HG03342 (cell line): ENCODE results near the gene DQX1.

Experiments used
- ATAC-seq: cut with Tn5 transposase; IDR thresholded peaks from one replicate; pipeline ENCODE4 v1.9.1; 2021; ENCODE audit warnings: mild to moderate bottlenecking, moderate library complexity; ENCODE audit not compliant: unreplicated experiment

Gene DQX1

GRCh38 chr2:74534411-74534810, 8.4 kb upstream of the DQX1 start:
- ATAC-seq: no peak

GRCh38 chr2:74533464-74533863, 7.4 kb upstream of the DQX1 start:
- no peak for ATAC-seq

DNA sequence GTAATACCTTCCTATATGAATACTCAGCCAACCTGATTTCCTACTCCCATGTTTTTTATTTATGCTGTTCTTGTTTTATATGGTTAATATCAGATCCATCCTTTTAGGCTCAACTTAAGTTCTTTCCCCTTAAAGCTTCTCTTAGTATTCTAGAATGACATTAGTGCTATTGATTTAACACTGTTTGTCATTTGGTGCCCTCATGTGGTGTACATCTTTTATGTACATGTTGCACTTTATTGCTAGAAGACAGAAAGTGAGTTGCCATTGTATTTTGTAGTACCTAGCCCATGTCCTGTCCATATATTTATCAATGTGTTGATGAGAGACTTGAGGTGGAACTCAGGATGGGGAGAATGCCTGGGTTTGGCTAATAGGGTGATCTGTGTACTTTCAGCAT, 6.2 kb upstream of the DQX1 start:
- ATAC-seq: no peak

- ATAC-seq: no peak
Observed at GRCh38 chr2:74531666-74532065, 5.6 kb upstream of the DQX1 start.

DNA sequence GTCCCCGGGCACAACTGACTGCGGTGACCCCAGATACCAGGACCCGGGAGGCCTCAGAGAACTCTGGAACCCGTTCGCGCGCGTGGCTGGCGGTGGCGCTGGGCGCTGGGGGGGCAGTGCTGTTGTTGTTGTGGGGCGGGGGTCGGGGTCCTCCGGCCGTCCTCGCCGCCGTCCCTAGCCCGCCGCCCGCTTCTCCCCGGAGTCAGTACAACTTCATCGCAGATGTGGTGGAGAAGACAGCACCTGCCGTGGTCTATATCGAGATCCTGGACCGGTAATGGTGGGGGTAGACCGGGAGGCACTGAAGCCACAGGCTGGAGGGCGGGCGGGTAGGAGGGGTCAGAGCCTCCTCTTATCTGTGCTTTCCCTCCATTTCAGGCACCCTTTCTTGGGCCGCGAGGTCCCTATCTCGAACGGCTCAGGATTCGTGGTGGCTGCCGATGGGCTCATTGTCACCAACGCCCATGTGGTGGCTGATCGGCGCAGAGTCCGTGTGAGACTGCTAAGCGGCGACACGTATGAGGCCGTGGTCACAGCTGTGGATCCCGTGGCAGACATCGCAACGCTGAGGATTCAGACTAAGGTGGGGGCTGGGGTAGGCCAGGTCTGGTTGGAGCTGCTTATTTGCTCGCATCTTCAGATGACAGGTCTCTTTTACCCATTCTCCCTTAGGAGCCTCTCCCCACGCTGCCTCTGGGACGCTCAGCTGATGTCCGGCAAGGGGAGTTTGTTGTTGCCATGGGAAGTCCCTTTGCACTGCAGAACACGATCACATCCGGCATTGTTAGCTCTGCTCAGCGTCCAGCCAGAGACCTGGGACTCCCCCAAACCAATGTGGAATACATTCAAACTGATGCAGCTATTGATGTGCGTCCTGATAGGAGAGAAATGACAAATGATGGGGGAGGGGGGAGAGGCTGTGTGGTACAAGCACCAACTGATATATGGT, 4.5 kb upstream of the DQX1 start:
- peak; percentile 30 for ATAC-seq

DNA sequence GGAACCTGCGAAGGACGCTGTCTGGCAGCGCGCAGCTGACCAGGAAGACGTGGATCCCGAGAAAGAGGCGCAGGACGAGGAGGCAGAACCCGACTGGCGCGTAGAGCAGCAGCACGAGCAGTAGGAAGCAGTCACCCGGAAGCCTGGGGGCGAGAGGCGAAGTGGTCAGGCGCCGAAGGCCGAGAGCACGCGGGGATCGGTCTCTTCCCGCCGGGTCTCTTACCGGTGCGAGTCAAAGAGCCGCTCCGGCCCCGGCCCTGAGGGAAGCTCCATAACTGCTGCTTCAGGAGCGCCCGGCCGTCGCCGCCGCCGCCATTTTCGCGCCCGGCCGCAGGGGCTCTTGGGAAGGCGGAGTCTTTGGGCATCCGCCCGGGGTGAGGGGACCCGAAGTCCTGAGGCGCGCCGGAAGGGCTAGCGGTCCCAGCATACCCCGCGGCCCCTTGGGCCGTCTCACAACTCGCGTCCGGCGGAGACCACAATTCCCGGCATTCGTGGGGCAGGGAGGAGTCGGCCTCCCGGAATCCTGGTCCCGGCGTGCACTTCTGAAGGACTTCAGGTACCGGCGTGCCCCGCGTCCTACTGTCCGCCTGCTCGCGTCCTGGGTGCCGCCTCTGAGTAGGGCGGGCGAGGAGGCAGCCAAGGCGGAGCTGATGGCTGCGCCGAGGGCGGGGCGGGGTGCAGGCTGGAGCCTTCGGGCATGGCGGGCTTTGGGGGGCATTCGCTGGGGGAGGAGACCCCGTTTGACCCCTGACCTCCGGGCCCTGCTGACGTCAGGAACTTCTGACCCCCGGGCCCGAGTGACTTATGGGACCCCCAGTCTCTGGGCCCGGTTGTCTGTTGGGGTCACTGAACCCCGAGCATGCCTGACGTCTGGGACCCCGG, 3.6 kb upstream of the DQX1 start, which contains the start of the genes AUP1 and HTRA2:
TSS of gene AUP1 (minus strand) at position 350 of the 882 bp plus-strand sequence. CDS start at position 273, 77 bp downstream.
TSS of gene HTRA2 (plus strand) at position 577 of the 882 bp plus-strand sequence. CDS start at position 651, 74 bp downstream.
- peak; percentile 77 for ATAC-seq

DNA sequence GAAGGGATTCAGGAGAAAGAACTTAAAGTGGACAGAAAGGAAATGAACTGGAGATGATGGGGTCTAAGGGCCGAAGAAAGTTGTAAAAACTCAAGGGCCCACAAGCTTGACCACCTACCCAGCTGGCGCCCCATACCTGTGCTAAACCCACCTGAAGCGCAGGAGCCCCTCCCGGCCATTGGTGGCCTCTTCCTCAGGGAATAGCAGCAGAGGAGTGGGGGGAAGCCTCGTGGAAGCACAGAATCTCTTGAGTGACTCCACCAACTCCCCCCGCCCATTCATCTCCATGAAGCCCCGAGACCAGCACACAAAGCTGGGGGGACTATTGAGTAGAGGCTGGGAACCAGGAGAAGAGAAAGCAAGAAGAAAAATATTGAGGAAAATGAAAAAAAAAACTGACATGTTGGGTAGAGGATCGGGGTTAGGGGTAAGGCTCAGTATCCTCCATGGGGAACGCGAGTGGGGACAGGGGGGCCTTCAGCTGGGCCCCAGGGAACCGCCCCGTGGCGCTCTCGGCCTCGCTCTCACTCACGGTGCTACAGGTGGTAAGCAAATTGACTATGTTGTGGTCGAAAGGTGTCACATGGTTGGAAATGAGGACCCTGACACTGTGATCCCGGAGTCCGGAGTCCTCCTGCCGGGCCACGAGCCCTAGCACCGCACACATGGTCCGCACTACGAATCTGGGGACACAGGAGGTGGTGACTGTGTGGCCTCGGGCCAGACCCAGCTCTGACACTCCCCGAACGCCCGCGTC, 2.7 kb upstream of the DQX1 start:
- peak; percentile 12 for ATAC-seq

- no peak for ATAC-seq
Observed at GRCh38 chr2:74527741-74528140, 1.7 kb upstream of the DQX1 start.

GRCh38 chr2:74526649-74527230, 709 bp upstream of the DQX1 start:
- ATAC-seq: no peak

DNA sequence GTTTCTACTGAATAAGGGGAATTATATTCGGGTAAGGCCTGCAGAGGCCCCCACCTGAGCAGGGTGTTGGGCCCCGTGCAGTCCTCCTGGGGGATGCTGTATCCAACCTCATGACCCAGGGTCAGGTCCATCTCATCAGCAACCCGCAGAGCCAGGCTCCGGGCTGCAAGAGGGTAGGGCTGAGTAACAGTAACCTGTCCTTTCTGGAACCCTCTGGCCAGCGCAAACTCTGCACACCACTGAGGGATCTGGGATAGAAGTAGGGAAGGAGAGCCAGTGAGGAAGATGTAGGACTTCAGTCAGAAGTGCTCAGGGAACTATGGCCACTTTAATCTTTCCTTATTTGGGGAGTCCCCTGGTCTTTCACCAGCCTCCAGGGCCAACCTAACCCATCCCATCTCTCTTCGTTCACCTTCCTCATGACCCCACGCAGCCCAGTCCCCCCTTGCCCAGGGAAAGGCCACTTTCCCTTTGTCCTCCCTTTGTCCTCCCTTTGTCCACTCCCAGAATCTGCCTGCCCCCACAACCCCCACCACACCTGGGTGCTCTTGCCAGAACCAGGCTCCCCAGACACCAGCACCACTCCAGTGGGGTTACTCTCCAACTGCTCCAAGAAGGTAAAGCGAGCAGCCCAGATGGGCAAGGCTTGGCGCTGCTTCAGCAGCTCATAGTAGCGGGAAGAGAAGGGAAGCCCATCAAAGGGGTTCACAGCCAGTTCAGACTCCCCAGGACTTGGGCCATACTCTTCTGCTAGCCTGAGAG, 895 bp downstream of the DQX1 start:
- no peak for ATAC-seq

- no peak for ATAC-seq
Observed at GRCh38 chr2:74524005-74524404, 2.0 kb downstream of the DQX1 start.

DNA sequence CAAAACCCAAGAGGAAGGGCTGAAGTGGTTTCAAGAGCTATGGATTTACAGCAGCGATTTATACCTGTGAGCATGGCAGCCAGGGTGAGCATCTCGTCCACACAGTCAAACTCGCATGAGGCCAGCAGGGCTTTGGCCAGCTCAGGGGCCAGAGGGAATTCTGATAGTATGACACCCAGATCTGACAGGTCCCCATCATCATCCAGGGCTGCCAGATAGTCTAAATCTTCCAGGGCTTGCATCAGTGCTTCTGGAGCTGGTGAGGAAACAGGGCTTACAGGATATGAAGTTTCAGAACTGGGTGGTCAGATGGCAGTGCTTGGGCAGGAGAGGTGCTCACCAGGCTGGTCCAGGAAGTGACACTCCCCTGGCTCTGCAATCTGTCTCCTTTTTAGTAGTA, 3.5 kb downstream of the DQX1 start:
- no peak for ATAC-seq

DNA sequence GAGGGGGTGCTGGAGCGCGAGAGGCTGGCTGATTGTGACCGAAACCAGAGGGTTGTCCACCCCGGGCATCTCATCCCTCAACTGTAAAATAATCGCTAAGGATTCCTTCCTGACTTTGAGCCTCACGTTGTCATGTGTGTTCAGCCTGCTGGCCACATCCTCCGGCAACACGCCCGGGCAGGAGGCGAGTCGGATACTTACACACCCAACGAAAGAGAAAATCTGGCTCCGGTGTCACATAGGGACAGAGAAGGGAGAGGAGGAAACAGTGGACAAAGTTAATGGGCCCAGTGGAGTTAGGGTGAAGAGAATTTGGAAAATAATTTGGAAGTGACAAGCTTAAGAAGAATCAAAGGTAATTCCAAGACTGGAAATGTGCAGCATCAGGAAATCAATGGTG, 9.4 kb downstream of the DQX1 start:
- no peak for ATAC-seq

- peak; percentile 83 for ATAC-seq
Observed at GRCh38 chr2:74515981-74516633, 9.9 kb downstream of the DQX1 start.

- ATAC-seq: no peak
Observed at GRCh38 chr2:74515271-74515980, 10.6 kb downstream of the DQX1 start.

DNA sequence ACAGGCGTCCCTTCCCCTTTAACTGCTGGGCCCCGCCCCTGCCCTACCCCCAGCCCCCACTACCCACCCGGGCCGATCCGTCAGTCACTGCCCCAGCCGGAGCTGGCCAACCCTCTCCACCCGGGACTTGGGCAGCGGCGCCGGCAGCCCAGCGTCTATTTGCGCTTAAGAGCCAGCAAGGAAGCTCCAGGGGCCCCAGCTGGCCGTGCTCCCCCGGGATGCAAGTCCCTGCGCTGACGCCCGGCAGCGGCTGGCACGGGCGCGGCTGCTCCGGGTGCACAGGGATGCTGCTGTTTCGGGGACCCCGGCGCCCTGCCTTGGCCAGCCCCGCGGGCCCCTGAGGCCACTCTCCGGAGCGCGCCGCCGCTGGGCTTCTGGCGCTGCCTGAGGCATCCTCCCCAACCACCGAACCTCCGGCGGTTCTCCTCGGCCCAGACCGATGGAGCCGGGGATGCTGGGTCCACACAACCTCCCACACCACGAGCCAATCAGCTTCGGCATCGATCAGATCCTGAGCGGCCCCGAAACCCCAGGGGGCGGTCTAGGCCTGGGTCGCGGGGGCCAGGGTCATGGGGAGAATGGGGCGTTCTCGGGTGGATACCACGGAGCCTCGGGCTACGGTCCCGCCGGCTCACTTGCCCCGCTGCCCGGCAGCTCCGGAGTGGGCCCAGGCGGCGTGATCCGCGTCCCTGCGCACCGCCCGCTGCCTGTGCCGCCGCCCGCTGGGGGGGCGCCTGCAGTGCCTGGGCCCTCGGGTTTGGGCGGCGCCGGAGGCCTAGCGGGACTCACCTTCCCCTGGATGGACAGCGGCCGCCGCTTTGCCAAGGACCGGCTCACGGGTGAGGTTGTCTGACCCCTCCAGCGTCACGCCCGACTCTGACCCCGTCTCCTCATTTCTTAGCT, 11.4 kb downstream of the DQX1 start, which contains the start of gene TLX2:
TSS of gene TLX2 (plus strand) at position 83 of the 903 bp plus-strand sequence. CDS start at position 440, 357 bp downstream.
- ATAC-seq: no peak

DNA sequence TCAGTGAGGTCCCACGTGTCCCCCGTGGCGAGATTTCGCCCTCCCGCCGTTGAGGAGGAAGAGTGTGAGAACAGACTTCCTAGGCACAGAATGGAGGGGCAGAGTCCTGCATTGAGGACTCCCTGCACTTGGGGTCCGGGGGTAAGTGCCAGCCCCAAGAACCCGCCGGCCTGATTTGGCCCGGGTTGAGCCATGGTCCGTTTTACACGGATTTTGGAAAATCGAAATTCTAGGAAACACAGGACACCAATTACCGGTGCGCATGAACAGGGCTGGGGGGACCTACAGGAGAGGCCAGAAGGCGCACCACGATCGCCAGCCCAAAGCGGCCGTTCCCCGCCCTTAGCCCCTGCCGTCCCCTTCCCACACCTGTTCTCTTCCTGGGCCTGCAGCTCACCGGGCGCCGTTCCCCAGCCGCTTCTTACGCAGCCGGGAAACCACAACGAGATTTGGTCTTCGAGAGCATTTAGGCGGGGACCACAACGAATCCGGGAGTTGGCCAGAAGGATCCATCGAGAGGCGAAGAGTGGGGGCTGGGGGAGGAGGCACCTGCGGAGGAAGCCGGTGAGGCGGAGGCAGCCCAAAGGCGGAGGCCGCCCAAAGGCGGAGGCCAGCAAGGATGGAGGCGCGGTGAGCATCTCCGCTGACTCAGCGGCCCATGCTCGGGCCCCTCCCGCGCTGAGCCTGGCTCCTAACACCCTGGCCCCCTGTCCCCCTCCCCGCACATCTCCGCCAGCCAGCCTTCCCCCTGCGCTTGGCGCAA, 12.2 kb downstream of the DQX1 start:
- no peak for ATAC-seq
